GM12878 (cell line): ENCODE data around the gene SH2B2. TPM values are rescaled to one million over a fixed set of nuclear protein-coding genes. Genes with fewer than 3 reads are reported as not detected.

Experiments
- ATAC-seq: fragments of 200-7000 bp; cut with Tn5 transposase; 3 replicates; pipeline ENCODE4 v1.9.1; 2020; ENCODE audit warnings: mild to moderate bottlenecking, moderate library complexity
- BruUV-seq: library from RNA; stranded (reverse); fragments of 400-500 nt; replicated peaks from 2 replicates; lab custom pipeline; 2021; lab: Mats Ljungman, UMichigan
- CTCF ChIA-PET: fragments of 300-600 bp; sonication (Branson Sonifier 250); formaldehyde crosslinking; extraction: SDS; loops from one replicate; lab custom pipeline; 2021; ENCODE audit warnings: inconsistent platforms; lab: Yijun Ruan, JAX
- POLR2A ChIA-PET: fragments of 350-600 bp; formaldehyde crosslinking; extraction: SDS; loops from one replicate; lab custom pipeline; 2021; ENCODE audit warnings: inconsistent platforms; lab: Charles Lee
- RAD21 ChIA-PET: fragments of 300-600 bp; sonication (Branson Sonifier 250); formaldehyde crosslinking; loops from one replicate; lab custom pipeline; 2023; ENCODE audit warnings: antibody characterized with exemption; ENCODE audit not compliant: unreplicated experiment; lab: Charles Lee
- SMC1A ChIA-PET: fragments of 300-600 bp; sonication (Branson Sonifier 250); formaldehyde crosslinking; loops from one replicate; lab custom pipeline; 2023; ENCODE audit not compliant: unreplicated experiment, uncharacterized antibody; lab: Charles Lee
- DNase-seq: peaks from one replicate; pipeline ENCODE4 v3.0.0-alpha.2; 2011; ENCODE audit warnings: low read depth, low spot score
- FAIRE-seq: peaks from 3 replicates; lab custom pipeline; 2011; peaks lifted over from hg19 to GRCh38; lab: Jason Lieb, UNC
- H2AFZ ChIP-seq: 2 replicates; pipeline ENCODE4 v1.6.0; 2011; ENCODE audit warnings: low read depth, low read length, control low read depth; ENCODE audit not compliant: control insufficient read depth
- H3K27ac ChIP-seq: 2 replicates; pipeline ENCODE4 v1.5.1; 2011; ENCODE audit warnings: control low read depth; ENCODE audit not compliant: control insufficient read depth, insufficient read depth
- H3K27me3 ChIP-seq, 2 experiments: replicated peaks in 1 of 2; 2 replicates each; pipeline versions ENCODE4 v1.6.0 to v1.6.1; 2011; ENCODE audit warnings: low read length in 1 of 2; ENCODE audit not compliant: control insufficient read depth in 2 of 2, insufficient read depth in 2 of 2
- H3K36me3 ChIP-seq, 2 experiments: 2 replicates each; pipeline ENCODE4 v1.5.1; 2011; ENCODE audit warnings: low read length in 1 of 2; ENCODE audit not compliant: control insufficient read depth in 2 of 2, insufficient read depth in 2 of 2
- H3K4me1 ChIP-seq: 2 replicates; pipeline ENCODE4 v1.6.1; 2011; ENCODE audit warnings: mild to moderate bottlenecking, low read length, moderate library complexity, mixed read lengths; ENCODE audit not compliant: control insufficient read depth, insufficient read depth
- H3K4me2 ChIP-seq: 2 replicates; pipeline ENCODE4 v1.6.0; 2011; ENCODE audit warnings: control low read depth; ENCODE audit not compliant: control insufficient read depth, insufficient read depth
- H3K4me3 ChIP-seq: fragments of 200-600 bp; sonication (generic); 2 replicates; pipeline ENCODE4 v1.5.1; 2016
- H3K79me2 ChIP-seq: 2 replicates; pipeline ENCODE4 v1.6.0; 2011; ENCODE audit warnings: low read length; ENCODE audit not compliant: control insufficient read depth, insufficient read depth
- H3K9ac ChIP-seq: 2 replicates; pipeline ENCODE4 v1.8.0; 2011; ENCODE audit warnings: low read length, control low read depth, mixed read lengths; ENCODE audit not compliant: control insufficient read depth, insufficient read depth
- H3K9me3 ChIP-seq: replicated peaks from 3 replicates; pipeline ENCODE4 v1.5.1; 2011; ENCODE audit warnings: mild to moderate bottlenecking, low read length; ENCODE audit not compliant: control insufficient read depth, insufficient read depth
- H4K20me1 ChIP-seq: 2 replicates; pipeline ENCODE4 v1.6.0; 2011; ENCODE audit not compliant: control insufficient read depth, insufficient read depth
- HCFC1 ChIP-seq: fragments of 150-350 bp; IDR thresholded peaks from 2 replicates; pipeline ENCODE4 v1.6.1; 2014; ENCODE audit warnings: low read length
- IRF3 ChIP-seq: fragments of 450-650 bp; IDR thresholded peaks from 2 replicates; pipeline ENCODE4 v1.6.1; 2014; ENCODE audit warnings: mild to moderate bottlenecking
- IRF5 ChIP-seq: fragments of 450-650 bp; IDR thresholded peaks from 2 replicates; pipeline ENCODE4 v1.6.1; 2017; ENCODE audit warnings: borderline replicate concordance
- RUNX3 ChIP-seq: IDR thresholded peaks from 2 replicates; pipeline ENCODE4 v1.6.1; 2012; ENCODE audit warnings: low read length, inconsistent platforms
- SUPT20H ChIP-seq: IDR thresholded peaks from 2 replicates; pipeline ENCODE4 v1.6.1; 2011; ENCODE audit warnings: low read depth, mild to moderate bottlenecking, low read length, moderate library complexity, borderline replicate concordance; ENCODE audit not compliant: control insufficient read depth
- TCF7 ChIP-seq: IDR thresholded peaks from 2 replicates; pipeline ENCODE4 v1.6.1; 2014; ENCODE audit warnings: antibody characterized with exemption, borderline replicate concordance
- ZNF207 ChIP-seq: fragments of 450-650 bp; IDR thresholded peaks from 2 replicates; pipeline ENCODE4 v1.6.1; 2014; ENCODE audit warnings: antibody characterized with exemption, mild to moderate bottlenecking, borderline replicate concordance
- whole genome bisulfite sequencing: methylation state at CpG from one replicate; pipeline ENCODE4 v1.1.6; 2016; ENCODE audit warnings: low lambda C conversion rate; ENCODE audit not compliant: insufficient replicate concordance, insufficient coverage; ENCODE audit errors: missing lambda C conversion rate; 5-methylcytosine and 5-hydroxymethylcytosine counted together
- in situ Hi-C: fragments of 300-500 bp; cut with MboI; formaldehyde crosslinking; loops from 9 replicates; pipeline ENCODE4 v1.14.3; 2018; ENCODE audit warnings: mixed read lengths
- intact Hi-C: fragments of 100-400 bp; cut with micrococcal nuclease; formaldehyde crosslinking; loops from one replicate; pipeline ENCODE4 v1.14.2; 2022; ENCODE audit not compliant: unreplicated experiment
- polyA plus RNA-seq, 11 experiments: library from polyadenylated mRNA; depleted of rRNA in 4 of 11; unstranded in 6 of 11; stranded (reverse) in 5 of 11; fragments of >200 nt; fragmentation: Nextera tagmentation in 4 of 11; fragmentation: Illumina TruSeq in 1 of 11; extraction: Ambion mirVana in 4 of 11; extraction: Trizol in 1 of 11; gene quantifications; 1 replicate in 1 of 11; 2 replicates in 10 of 11; pipeline versions ENCODE4 v1.2.1 to v1.2.3, GENCODE V29; 2011 to 2016; ENCODE audit warnings: inconsistent platforms in 2 of 11, missing spikeins in 2 of 11, low read depth in 1 of 11
- total RNA-seq, 4 experiments: library from RNA; depleted of rRNA in 3 of 4; stranded (reverse); fragments of >200 nt in 3 of 4; fragmentation: Illumina TruSeq in 1 of 4; extraction: Trizol in 1 of 4; gene quantifications; 2 replicates each; pipeline versions ENCODE4 v1.2.1 to v1.2.3, GENCODE V29; 2013 to 2021

Gene SH2B2
- total and polyA plus RNA-seq, 10 of the 15 experiments (the other 5 are each of a cell fraction or from before 2014, with no cell fraction given), result 0.13 to 55.1 (median 7.4) TPM; not detected in 1

- Histone ChIP-seq H3K4me2 (no peak overlapping the region), H3K27me3 (no peaks in the 10 kb centered on the region), H3K36me3 (no peaks in the 10 kb centered on the region), H2AFZ (no peak overlapping the region), H3K4me3 (no peak overlapping the region), H3K27ac (no peak overlapping the region), H3K9ac (no peak overlapping the region), H3K9me3 (no peaks in the 10 kb centered on the region), H4K20me1 (no peaks in the 10 kb centered on the region), H3K4me1 (peaks cover 48% of the 10 kb centered on the region), H3K79me2 (no peaks in the 10 kb centered on the region; the same call in 1 of the 2 replicates)
- 92% methylated on average over 14 of the region's 14 CpGs for WGBS
- TF ChIP-seq IRF3, result no peak
- TF ChIP-seq ZNF207, result no peak
- no peak for TF ChIP-seq RUNX3
- no peak for TF ChIP-seq HCFC1
- no peak for TF ChIP-seq TCF7
- TF ChIP-seq SUPT20H, result no peak
- no peak for TF ChIP-seq IRF5
- CTCF ChIA-PET, result interaction anchor here (1.1 to 9.3 kb wide), 3 partner anchors 110 to 128 kb away, joined by 3 to 205 read pairs (median 3); partner anchors contain the start of gene PRKRIP1
- no peak for DNase-seq
- SMC1A ChIA-PET, result interaction anchor here (9.2 kb wide), 1 partner anchor 108 kb away, joined by 122 read pairs; no protein-coding TSS in a partner anchor
- intact Hi-C loops, result no loop called here
- ATAC-seq, result no peak
- in situ Hi-C loops, result loop anchor here (5.0 kb wide), 1 partner anchor 111 kb away; no protein-coding TSS in a partner anchor
- POLR2A ChIA-PET, result interaction anchor here (0.6 kb wide), 1 partner anchor 24 kb away, joined by 3 read pairs; no protein-coding TSS in a partner anchor
- no peak for FAIRE-seq
- RAD21 ChIA-PET, result interaction anchor here (1.5 kb wide), 1 partner anchor 111 kb away, joined by 4 read pairs; no protein-coding TSS in a partner anchor
- BruUV-seq, result no TSS peak
Observed at GRCh38 chr7:102281785-102282184, 4.9 kb upstream of the SH2B2 start.
